ENCODE results near the gene CNTN5. TPM values are rescaled to one million over a fixed set of nuclear protein-coding genes. Genes with fewer than 3 reads are reported as not detected.

Gene CNTN5
- total RNA-seq, 1 donor from 2014 or later, result not detected

GRCh38 chr11:99593197-99593596 is 572.4 kb downstream of the CNTN5 start:
- intact Hi-C loops (cut with micrococcal nuclease), result no loop called here

DNA sequence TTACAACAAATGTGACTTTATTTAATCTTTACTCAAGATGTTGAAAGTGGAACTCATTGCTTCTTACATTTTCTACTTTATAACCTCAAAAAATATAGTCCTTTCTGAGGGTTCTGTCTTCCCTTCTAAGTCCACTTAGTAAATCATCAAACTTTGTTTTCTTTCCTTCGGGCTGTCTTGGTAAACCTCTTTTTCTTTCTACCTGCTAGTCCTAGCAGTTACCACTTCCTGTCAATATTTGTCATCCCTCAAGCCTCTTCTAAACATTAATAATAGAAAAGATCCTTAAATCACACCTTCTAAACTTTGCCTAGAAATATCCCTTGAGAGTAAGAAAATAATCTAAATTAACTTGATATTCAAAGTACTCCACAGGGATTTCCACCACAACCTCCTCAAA is 580.4 kb downstream of the CNTN5 start:
- intact Hi-C loops (cut with micrococcal nuclease), result no loop called here

DNA sequence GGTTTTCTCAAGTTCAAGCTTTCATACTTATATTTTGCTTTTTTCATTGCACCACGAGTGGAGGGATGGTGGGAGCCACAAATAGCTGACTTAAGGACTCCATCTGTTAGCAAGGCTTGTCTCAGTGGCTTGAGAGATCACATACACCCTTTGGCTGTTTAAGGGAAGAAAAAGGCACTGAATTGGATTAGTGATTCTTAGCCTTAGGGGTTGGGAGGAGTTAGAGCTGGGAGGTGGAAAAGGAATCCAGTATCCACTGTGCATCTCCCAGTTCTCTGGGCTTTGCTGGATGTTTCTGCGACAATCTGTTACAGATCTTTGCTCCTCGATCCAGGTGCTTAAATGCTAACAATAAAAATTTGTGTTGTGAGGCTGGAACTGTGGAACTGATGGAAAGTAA is 593.6 kb downstream of the CNTN5 start:
- intact Hi-C loops (cut with micrococcal nuclease), result no loop called here

DNA sequence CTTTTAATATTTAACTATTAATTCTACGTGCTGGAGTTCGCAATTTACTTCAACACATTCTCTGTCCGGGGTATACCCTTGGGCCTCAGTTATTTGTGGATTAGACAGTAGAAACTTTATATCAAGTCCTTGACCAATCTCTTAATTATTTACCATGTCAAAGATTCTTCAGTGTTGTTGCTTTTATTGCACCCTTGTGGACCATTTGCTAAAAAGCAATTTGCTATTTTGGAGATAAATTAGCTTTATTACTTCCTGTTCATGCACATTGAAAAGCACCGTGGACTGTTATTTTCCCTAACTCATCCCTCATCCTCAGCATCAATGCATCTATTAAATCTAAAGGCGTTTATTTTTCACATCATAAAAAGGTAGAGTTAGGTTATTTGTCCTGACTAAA is 609.9 kb downstream of the CNTN5 start:
- intact Hi-C loops (cut with micrococcal nuclease), result no loop called here

DNA sequence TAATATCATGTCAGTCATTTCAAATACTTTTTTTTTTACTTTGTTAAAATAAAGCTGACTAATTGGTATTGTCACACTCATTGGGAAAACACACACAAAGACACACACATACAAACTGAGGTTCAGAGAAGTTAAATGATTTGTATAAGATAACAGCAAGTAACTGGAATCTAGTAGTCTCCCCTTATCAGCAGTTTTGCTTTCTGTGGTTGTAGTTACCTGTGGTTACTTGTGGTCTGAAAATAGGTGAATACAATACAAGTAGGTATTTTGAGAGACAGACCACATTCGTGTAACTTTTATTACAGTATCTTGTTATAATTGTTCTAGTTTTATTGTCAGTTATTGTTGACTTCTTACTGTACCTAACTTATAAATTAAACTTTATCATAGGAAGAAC is 610.9 kb downstream of the CNTN5 start:
- intact Hi-C loops (cut with micrococcal nuclease), result no loop called here

DNA sequence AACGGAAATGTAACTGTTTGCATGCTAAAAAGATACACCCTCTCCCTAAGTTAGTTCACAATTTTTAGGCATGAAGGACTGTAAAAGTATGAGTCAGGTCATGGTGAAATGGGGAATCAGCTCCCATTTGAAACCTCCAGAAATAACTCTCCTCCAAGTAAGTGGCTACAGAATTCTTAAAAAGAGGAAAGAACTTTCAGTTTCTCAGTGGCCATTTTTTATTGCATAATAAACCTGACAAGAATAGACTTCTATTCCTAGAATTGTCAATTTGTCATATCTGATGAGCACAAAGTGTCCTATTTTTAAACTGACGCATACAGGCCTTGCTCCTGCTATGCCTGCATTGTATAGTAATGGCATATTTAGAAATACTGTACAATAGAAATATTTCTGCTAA is 612.2 kb downstream of the CNTN5 start:
- intact Hi-C loops (cut with micrococcal nuclease), result no loop called here

DNA sequence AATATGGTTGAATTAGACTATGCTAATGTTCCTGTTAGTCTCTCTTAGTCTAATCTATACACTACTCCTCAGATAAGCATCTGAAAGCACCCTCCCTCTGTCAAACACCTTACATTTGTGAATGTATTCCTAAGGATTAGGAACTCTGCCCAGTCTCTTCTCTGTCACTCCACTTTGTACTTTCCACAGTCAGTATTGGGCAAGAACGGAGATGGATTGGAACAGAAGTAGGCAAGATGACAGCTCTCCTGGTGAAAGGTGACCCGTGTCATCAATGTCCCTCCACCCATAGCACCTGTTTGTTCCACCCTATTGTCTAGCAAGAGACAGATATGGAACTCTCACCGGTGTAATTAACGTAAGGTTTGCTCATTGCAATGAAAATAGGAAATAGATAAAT is 613.8 kb downstream of the CNTN5 start:
- intact Hi-C loops (cut with micrococcal nuclease), result no loop called here

GRCh38 chr11:99638073-99638553 is 617.4 kb downstream of the CNTN5 start:
- intact Hi-C loops (cut with micrococcal nuclease), result no loop called here

- intact Hi-C loops (cut with micrococcal nuclease), result no loop called here
These were observed 619.9 kb downstream of the CNTN5 start for GRCh38 chr11:99640671-99641070.

DNA sequence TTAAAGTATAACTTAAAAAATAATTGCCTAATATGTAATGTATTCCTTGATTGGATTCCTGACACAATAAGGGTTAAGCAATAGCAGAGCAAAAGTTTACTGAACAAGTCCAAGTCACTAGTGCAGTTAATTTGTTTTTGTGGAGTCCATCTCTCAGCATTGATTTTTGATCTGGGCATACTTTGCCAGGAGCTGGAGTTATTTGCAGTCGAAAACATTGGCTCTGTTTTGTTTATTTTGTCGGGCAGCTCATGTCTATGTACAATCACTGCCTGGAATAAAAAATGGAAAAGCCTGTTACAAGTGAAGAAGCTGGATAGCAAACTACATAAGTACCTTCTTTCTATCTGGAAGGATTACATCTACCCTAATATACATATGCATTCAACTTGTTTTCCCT is 625.2 kb downstream of the CNTN5 start:
- intact Hi-C loops (cut with micrococcal nuclease), result no loop called here

GRCh38 chr11:99670067-99670676 is 649.4 kb downstream of the CNTN5 start:
- intact Hi-C loops (cut with micrococcal nuclease), result no loop called here

GRCh38 chr11:99671808-99672409 is 651.2 kb downstream of the CNTN5 start:
- intact Hi-C loops (cut with micrococcal nuclease), result no loop called here

- intact Hi-C loops (cut with micrococcal nuclease), result no loop called here
These were observed 655.5 kb downstream of the CNTN5 start for GRCh38 chr11:99676292-99676691.

GRCh38 chr11:99682171-99682570 is 661.4 kb downstream of the CNTN5 start:
- intact Hi-C loops (cut with micrococcal nuclease), result no loop called here

DNA sequence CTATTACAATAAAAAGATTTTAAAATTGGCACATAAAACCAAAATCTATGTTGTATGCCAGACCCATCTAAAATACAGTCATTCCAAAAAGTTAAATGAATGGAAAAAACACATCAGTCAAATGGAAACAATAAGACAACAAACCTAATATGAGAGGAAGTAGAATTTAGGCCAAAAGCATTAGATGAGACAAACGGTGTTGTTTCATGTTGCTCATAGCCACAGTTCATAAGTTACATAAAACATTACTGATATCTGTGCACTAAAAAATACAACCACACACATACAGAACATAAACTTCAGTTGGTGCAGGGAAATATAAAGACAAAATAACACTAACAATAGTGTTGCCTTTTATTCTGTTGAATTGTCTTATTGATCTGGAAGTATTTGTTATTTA is 661.9 kb downstream of the CNTN5 start:
- intact Hi-C loops (cut with micrococcal nuclease), result no loop called here

DNA sequence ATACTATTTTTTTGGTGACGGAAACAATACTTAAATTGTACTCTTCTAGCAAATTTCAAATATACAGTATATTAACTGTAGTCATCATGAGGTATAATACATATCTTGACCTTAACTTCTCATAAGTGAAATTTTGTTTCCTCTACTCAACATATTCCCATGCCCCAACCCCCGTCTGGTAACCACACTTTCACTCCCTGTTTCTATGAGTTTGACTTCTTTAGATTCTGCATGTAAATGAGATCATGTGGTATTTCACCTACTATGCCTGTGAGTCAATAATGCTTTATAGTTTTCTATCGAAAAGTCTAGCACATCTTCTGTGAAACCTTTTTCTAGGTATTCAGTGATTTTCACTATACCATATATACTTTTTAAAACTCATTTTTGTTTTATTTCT is 663.2 kb downstream of the CNTN5 start:
- intact Hi-C loops (cut with micrococcal nuclease), result no loop called here

DNA sequence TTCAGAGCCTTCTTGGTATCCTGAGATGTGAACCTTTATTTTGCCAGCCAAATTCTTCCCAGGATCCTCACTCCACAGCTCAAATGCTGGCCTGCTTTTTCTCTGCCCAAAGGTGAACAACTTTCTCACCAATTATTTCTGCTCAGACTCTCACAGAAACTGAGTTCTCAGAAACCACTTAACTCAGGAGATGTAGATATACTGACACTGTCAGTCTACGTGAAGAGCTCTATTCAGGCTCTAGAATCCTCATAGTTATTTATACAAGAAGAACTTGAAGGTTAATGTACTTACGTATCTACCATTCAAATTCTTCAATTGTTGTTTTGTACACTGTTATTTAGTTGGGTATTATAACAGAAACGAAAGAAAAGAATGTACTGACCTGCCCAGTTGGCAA is 666.1 kb downstream of the CNTN5 start:
- intact Hi-C loops (cut with micrococcal nuclease), result no loop called here

DNA sequence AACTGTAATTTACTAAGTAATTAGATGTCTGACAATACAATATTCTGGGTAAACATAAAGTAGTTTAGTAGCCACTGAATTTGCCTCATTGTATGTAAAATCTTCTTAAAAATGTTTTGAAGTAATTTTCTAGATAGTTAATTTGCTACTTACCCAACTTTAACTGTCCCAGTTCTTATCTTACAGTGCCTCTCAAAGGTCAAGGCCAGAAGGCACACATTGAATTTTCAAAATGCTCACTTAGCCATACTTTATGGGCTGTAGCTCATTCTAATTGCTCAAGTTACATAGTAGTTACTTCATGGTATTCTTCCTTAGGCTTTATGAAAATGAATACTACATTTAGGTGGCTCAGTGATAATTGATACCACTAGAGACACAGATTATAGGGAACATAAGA is 666.6 kb downstream of the CNTN5 start:
- intact Hi-C loops (cut with micrococcal nuclease), result no loop called here

GRCh38 chr11:99693941-99694492 is 673.3 kb downstream of the CNTN5 start:
- intact Hi-C loops (cut with micrococcal nuclease), result no loop called here

GRCh38 chr11:99695106-99695505 is 674.4 kb downstream of the CNTN5 start:
- intact Hi-C loops (cut with micrococcal nuclease), result no loop called here

DNA sequence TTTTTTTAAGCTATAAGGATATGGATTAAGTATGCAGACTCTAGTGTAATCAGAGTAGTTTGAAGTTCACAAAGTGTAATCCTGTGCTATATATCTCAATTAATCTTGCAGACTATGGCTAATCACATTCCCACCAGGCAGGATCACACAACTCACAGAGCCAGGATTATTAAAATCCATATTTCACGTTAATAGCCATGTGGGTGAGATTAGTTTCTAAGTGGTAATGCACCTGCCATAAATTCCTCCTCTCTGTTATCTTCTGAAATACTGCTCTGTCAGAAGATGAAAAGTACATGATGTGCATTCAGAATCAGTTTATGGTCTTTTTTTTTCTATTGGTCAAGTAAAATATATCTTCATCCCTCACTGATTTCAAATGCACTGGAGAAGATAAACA is 686.1 kb downstream of the CNTN5 start:
- intact Hi-C loops (cut with micrococcal nuclease), result no loop called here

- intact Hi-C loops (cut with micrococcal nuclease), result no loop called here
These were observed 688.4 kb downstream of the CNTN5 start for GRCh38 chr11:99708928-99709672.

All from T-helper 2 cell treated with Interferon-gamma antibody and Interleukin-4, amounts not matched to agents 100 ng/mL and 5 ng/mL, for 36 hours (primary cell).